Testis (tissue), 2 donors: ENCODE measurements around the gene C12orf42.

Experiments
- POLR2A ChIP-seq: fragments of 450-650 bp; IDR thresholded peaks from one replicate; pipeline ENCODE4 v1.6.1; 2017; ENCODE audit warnings: antibody characterized with exemption, mild to moderate bottlenecking, moderate library complexity
- TF ChIP-seq, protein P1 (sequence below), 3 experiments: fragments of 450-650 bp in 2 of 3; fragments of 200-600 bp in 1 of 3; sonication (generic) in 1 of 3; IDR thresholded peaks; one replicate each; pipeline ENCODE4 v1.5.1; 2016 to 2019; ENCODE audit warnings: antibody characterized with exemption in 3 of 3, mild to moderate bottlenecking in 2 of 3, moderate library complexity in 1 of 3

GRCh38 chr12:103327676-103328075 lies 168.1 kb downstream of the C12orf42 start:
- TF ChIP-seq, protein P1, sequence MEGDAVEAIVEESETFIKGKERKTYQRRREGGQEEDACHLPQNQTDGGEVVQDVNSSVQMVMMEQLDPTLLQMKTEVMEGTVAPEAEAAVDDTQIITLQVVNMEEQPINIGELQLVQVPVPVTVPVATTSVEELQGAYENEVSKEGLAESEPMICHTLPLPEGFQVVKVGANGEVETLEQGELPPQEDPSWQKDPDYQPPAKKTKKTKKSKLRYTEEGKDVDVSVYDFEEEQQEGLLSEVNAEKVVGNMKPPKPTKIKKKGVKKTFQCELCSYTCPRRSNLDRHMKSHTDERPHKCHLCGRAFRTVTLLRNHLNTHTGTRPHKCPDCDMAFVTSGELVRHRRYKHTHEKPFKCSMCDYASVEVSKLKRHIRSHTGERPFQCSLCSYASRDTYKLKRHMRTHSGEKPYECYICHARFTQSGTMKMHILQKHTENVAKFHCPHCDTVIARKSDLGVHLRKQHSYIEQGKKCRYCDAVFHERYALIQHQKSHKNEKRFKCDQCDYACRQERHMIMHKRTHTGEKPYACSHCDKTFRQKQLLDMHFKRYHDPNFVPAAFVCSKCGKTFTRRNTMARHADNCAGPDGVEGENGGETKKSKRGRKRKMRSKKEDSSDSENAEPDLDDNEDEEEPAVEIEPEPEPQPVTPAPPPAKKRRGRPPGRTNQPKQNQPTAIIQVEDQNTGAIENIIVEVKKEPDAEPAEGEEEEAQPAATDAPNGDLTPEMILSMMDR (IDR thresholded peaks at IDR 0.05): no peak
- TF ChIP-seq POLR2A: no peak
